Measurements from ENCODE around the gene CHMP4B.
"Not testable (repeated sequence)": the region's sequence is repeated elsewhere in the genome, so short reads cannot be mapped to it uniquely, and the experiment has no call there.

The CHMP4B gene

DNA sequence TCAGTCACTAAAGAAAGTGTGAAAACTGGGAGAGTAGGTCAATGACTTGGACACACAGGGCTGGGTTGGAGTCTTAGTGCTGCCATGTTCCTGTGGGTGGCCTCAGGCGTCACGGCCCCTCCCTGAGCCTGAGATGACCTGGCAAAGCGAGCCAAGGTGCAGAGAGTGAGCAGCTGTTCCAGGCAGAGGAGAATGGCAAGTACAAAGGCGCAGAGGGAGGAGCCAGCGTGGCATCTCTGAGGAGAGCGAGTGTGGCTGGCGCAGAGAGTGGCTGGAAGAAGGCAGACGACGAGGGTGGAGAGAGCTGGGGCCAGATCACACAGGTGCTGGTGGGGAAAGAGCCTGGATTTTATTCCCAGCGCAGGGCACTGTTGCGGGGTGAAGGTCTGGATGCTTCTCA lies 20.6 kb upstream of the CHMP4B start:
- DNase-seq, result no peak

DNA sequence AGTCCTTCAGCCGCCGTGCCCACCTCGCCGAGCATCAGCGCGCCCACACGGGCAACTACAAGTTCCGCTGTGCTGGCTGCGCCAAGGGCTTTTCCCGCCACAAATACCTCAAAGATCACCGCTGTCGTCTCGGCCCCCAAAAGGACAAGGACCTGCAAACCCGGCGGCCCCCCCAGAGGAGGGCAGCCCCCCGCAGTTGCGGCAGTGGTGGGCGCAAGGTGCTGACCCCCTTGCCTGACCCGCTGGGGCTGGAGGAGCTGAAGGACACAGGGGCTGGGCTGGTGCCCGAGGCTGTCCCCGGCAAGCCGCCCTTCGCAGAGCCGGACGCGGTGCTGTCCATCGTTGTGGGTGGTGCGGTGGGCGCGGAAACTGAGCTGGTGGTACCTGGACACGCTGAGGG lies 20.1 kb upstream of the CHMP4B start:
- DNase-seq, result no peak

DNA sequence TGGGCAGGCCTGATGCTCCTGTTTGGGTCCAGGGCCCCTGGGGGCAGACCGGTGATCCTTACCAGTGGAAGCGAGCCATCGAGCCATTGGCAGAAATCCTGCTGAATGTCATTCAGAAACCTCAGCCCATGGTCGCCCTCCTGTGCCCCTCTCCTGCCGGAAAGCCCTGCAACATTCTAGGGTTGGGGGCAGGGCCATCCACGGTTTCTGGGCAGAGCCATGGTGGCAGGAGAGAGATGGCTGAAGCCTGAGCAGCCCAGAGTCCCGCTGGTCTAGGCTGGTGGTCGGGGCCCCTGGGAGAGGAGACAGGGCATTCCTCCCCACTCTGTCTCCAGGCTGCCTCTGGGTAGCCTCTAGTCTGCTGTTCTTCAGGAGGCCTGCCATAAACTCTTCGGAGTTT lies 19.6 kb upstream of the CHMP4B start:
- no peak for DNase-seq

DNA sequence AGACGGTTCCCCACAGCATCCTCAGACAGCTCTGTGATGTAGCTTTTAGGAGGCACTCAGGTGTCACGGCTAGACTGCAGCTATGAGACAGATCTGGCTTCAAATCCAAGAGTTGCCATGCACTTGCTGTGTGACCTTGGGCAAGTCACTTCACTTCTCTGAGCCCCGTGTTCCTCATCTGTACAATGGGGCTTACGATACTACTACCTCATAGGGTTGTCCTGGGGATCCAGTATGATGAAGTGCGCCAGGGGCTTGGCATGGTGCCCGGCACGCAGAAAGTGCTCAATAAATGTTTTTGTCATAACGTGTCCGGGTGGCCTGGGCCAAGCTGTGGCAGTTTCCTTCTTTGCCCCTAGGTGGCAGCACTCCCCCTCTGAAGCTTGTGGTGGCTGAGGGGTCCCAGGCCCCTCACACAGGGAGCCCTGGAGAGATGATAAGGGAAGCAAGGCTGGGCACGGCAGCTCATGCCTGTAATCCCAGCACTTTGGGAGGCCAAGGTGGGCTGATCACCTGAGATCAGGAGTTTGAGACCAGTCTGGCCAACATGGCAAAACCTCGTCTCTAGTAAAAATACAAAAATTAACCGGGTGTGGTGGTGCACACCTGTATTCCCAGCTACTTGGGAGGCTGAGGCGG lies 19.1 kb upstream of the CHMP4B start:
- DNase-seq, result peak; percentile 39

GRCh38 chr20:33792598-33792989 lies 18.6 kb upstream of the CHMP4B start:
- not testable (repeated sequence) for DNase-seq

DNA sequence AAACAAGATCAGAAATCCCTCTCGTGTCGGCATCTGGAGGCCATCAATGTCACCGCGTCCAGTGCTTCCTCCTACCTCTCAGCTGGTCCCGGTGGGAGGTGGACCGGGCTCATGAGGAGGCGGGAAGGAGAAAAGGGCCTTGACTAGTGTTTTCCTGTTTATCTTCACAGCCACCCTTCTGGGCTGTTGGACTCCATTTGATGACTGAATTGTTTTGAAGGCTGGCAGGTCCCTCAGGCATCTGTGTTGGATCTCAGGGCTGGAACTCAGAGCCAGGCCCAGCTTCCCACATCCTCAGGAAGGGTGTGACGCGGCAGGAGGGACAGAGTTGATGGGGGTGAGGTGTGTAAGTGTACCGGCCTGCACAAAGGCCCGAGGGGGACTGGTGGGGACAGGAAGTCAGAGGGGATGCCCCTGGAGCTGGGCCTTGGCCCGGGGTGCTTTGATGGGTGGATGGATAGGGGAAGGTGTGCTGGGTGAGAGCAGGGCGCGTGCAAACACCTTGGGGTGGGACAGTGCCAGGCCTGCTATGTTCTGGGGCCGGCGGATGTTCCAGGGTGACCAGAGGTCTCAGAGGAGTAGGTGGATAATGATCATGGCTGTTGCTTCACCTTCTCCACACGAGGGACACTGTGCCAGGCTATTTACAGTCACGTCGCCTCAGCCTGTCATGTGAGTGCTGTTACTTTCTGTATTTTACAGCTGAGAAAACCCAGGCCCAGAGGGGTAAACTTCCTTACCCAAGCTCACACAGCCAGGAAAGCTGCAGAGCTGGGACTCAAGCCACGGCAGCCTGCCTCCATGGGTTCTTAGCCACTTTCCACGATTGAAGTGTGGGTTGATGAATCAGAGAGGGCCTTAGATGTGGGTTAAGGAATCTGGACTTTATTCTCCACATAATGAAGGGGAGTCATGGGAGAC lies 17.9 kb upstream of the CHMP4B start:
- peak; percentile 23 for DNase-seq

DNA sequence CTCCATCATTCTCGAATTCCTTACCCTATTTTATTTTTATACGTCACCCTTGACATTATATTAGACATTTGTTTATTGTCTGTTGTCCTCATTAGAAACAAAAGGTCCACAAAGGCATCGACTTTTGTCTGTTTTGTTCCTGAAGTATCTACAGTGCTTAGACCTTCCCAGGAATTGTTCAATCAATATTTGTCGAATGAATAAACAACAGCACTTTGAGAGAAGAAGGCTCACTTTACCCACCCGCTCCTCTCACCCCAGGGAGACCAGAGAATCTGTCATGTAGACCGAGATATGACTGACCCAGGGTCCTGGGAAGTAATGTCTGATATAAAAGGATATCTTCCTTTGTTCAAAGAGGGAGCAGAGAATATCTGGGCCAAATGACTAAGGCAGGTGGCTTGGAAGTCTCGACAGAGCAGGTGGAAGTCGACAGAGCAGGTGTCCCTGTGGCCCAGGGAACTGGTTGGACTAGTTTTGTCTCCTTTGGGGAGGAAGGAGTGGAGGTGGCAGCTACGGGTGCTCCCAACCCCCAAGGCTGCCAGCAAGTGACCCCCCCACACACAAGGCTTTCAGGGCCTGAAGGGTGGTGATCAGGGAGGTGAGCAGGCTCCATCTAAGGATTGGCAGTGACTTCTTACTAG lies 14.8 kb upstream of the CHMP4B start:
- DNase-seq, result no peak

DNA sequence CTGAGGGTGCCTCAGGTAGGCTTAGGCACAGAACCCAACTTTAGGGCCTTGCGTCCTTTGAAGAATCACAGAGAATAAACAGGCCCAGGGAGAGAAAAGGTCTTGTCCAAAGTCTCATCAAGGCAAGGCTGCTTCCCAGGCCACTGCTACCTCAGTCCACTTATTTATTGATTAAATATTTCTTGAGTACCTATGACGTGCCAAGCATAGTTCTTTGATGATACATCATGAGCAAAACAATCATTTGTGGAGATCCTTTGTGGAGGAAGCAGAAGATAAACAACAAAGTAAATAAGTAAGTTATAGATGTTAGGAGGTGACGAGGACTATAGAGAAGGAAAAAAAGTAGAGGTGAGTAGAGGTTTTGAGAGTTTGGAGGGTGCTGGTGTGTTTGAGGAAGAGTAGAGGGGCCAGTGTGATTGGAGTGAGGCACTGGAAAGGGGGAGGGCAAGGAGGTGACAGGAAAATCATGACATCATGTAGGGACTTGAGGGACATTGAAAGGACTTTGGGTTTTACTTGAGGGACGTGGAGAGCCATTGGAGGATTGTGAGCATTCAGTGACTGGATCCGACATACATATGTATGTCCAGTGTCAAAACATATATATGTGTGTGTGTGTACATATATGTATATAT lies 14.1 kb upstream of the CHMP4B start:
- no peak for DNase-seq

DNA sequence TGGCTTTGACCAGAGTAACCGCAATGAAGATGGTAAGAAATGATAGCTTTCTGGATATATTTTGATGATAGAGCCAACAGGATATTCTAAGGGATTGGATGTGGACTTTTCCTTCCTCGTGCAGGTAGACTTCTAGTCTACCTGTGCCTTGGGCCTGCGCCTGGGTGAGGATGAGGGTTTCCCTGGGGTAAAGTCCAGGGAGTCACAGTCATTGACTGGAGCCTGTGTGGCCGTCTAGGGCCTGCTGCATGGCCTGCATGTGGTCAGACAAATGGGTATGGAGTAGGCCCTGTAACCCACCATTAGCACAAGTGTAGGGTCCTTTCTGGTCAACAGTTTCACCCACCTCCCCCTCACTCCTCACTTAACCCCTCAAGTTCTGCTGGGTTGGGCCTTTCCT lies 12.7 kb upstream of the CHMP4B start:
- no peak for DNase-seq

GRCh38 chr20:33803921-33804337 lies 7.2 kb upstream of the CHMP4B start:
- DNase-seq, result peak; percentile 81

- no peak for DNase-seq
Observed at GRCh38 chr20:33808388-33808787, 2.8 kb upstream of the CHMP4B start.

- no peak for DNase-seq
Observed at GRCh38 chr20:33810259-33810658, 889 bp upstream of the CHMP4B start.

DNA sequence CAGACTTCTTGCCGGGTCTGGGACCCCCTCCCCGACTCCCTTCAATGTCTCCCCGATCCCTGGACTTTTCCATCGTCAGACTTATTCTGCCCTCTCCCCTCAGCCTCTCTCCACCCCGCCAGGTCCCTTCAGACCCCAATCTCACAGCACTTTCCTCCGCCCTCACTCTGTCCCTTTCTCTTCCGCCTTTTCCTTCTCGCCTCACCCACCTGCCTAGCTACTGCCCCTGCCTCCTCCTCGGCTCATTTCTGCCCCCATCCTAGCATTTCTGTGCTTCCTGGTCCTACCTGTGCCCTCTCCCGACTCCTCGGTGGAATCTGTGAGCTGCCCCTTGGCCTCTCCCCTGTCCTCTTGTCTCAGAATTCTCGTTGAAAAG lies 616 bp downstream of the CHMP4B start:
- DNase-seq, result no peak

DNA sequence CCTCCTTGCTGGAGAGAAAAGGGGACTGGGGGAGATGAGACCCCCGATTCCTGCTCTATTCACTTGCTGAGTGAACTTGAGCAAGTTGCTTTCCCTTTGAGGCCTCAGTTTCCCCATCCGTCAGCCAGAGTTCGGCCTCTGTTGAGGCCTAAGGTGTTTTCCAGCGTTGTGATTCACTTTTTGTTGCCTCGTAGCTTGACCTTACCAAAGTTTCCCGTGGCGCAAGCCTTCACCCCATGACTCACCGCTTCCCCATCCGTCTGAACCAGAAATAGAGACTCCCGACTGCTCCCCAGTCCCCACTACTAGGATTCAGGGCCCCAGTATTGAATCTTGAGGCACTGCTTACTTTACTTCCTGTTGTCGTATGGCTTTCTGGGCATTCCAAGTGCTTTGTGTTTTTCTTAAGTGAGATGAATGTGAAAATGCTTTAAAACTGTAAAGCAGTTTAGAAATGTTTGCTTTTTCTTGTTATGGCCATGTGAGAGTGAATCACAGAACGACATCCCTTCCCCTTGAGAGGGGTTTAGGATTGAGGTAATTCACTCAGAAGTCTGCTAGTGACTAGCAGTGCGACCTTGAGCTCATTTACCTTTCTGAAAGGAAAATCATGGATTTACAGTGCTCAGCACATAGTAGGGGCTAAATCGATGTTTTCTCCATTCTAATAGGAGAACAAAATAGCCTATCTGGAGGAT lies 1.2 kb downstream of the CHMP4B start:
- peak; percentile 74 for DNase-seq

DNA sequence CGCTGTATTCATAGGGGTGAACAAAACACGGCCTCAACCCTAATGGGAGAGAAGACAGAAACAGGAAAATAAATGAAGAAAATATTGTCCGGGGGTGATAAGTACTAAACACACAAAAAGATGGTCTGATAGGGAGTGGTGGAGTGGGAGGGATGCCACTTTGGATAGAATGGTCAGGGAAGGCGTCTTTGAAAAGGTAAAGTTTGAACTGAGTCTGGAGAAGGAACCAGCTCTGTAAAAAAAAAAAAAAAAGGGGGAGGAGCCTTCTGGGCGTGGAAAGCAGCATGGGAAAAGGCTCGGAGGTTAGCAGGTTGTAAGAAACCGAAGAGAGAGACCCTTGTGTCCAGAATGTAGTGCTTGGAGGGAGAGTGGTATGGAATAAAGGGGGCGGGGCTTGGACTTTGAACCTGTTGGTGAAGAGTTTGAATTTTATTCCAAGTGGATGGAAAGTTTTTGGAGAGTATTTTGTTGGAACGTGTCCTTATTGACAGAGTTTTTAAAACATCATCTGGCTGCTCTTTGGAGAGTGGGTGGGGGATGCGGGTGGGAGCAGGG lies 1.8 kb downstream of the CHMP4B start:
- DNase-seq, result peak; percentile 12

- no peak for DNase-seq
Observed at GRCh38 chr20:33814238-33814712, 3.1 kb downstream of the CHMP4B start.

- no peak for DNase-seq
Observed at GRCh38 chr20:33815671-33816070, 4.5 kb downstream of the CHMP4B start.

GRCh38 chr20:33816191-33816590 lies 5.0 kb downstream of the CHMP4B start:
- DNase-seq, result no peak

- no peak for DNase-seq
Observed at GRCh38 chr20:33817411-33817810, 6.3 kb downstream of the CHMP4B start.

- no peak for DNase-seq
Observed at GRCh38 chr20:33819456-33819855, 8.3 kb downstream of the CHMP4B start.

- no peak for DNase-seq
Observed at GRCh38 chr20:33820362-33820761, 9.2 kb downstream of the CHMP4B start.

DNA sequence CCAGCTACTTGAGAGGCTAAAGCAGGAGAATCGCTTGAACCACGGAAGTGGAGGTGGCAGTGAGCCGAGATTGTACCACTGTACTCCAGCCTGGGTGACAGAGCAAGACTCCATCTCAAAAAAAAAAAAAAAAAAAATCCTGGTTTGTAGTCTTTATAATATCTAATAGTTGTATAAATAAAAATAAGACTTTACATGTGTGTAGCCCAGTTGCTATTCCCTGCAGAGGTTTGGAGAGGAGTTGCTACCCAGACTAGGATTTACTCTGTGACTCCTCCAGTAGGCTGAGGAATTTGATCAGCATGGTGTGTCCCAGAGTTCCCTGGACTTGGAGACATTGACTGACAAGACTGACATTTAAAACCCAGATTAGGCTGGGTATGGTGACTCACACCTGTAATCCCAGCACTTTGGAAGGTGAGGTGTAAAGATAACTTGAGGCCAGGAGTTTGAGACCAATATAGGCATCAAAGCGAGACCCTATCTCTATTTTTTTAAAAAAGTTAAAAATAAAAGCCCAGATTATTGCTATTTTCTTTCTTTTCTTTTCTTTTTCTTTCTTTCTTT lies 10.2 kb downstream of the CHMP4B start:
- no peak for DNase-seq

Measured in fibroblast of skin of back (primary cell).